Activated CD4-positive, alpha-beta T cell treated with anti-CD3 and anti-CD28 coated beads, Interleukin-2, amount 10 ng/mL, durations not matched to agents 24 days and 14 days (primary cell): Measurements from ENCODE around the gene RERE. TPM values are rescaled to one million over a fixed set of nuclear protein-coding genes. Genes with fewer than 3 reads are reported as not detected.
"Not testable (repeated sequence)": the region's sequence is repeated elsewhere in the genome, so short reads cannot be mapped to it uniquely, and the experiment has no call there.

Experiments
- DNase-seq: peaks from one replicate; pipeline ENCODE4 v3.0.0; 2022
- H3K27ac Mint-ChIP-seq: one replicate; pipeline ENCODE4 v1.8.0; 2022; ENCODE audit warnings: mild to moderate bottlenecking, mixed read lengths
- H3K27me3 Mint-ChIP-seq: one replicate; pipeline ENCODE4 v1.8.0; 2022; ENCODE audit warnings: mixed read lengths
- H3K36me3 Mint-ChIP-seq: one replicate; pipeline ENCODE4 v1.8.0; 2022; ENCODE audit warnings: low read depth, mild to moderate bottlenecking, mixed read lengths
- H3K4me1 Mint-ChIP-seq: one replicate; pipeline ENCODE4 v1.8.0; 2021; ENCODE audit warnings: mixed read lengths
- H3K4me3 Mint-ChIP-seq: one replicate; pipeline ENCODE4 v1.8.0; 2022; ENCODE audit warnings: mild to moderate bottlenecking, moderate library complexity, mixed read lengths
- H3K9me3 Mint-ChIP-seq: one replicate; pipeline ENCODE4 v1.8.0; 2021; ENCODE audit warnings: mixed read lengths
- intact Hi-C: fragments of 100-400 bp; cut with micrococcal nuclease; formaldehyde crosslinking; loops from one replicate; pipeline ENCODE4 v1.15.1; 2023
- total RNA-seq: library from RNA; stranded (reverse); gene quantifications from 2 replicates; pipeline ENCODE4 v1.2.3, GENCODE V29; 2022

RERE gene
- total RNA-seq, 1 donor from 2014 or later, result 85.6 TPM

DNA sequence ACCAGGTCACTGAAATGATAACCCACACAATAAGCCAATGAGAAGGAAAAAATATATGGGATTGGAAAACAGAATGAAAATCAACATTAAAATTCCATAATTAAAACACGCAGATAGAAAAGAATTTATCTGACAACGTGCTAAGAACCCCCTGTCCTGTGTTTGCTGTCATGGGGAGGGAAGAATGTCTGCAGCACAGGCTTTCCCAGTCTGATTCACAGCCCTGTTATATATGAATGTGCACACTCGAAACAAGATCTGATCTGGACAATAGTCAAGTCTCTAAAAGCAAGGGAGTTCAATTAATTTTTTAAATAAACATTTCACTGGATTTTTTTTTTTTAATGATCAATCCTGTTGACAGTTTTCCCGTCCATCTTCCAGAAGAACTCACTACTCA, 220.0 kb downstream of the RERE start:
- H3K9me3 Mint-ChIP-seq, result peaks cover 3% of the 10 kb centered on the region
- H3K4me3 Mint-ChIP-seq, result no peak overlapping the region
- intact Hi-C loops, result no loop called here
- H3K27ac Mint-ChIP-seq, result no peak overlapping the region
- peaks cover 24% of the 10 kb centered on the region for H3K4me1 Mint-ChIP-seq
- H3K27me3 Mint-ChIP-seq, result no peaks in the 10 kb centered on the region
- no peak for DNase-seq
- peaks cover 14% of the 10 kb centered on the region for H3K36me3 Mint-ChIP-seq

DNA sequence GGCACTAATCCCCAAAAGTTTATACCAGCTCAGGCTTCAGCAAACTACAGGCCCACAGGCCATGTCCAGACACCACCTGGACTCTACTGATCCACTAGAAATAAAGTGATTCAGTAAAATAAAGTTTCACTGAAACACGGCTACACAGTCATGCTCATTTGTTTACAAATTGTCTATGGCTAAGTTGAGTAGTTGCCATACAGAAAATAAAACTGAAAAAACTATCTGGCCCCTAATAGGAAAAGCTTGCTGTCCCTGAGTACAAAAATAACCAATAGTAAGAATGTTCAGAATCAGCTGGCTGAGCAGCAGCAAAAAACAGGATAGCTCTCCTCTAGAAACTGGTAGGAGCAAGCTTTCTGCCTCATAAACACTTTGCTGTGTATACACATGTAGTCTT, 221.5 kb downstream of the RERE start:
- H3K9me3 Mint-ChIP-seq, result peaks cover 3% of the 10 kb centered on the region
- H3K27ac Mint-ChIP-seq, result no peak overlapping the region
- H3K36me3 Mint-ChIP-seq, result peaks cover 15% of the 10 kb centered on the region
- H3K4me3 Mint-ChIP-seq, result no peak overlapping the region
- peaks cover 28% of the 10 kb centered on the region for H3K4me1 Mint-ChIP-seq
- H3K27me3 Mint-ChIP-seq, result no peaks in the 10 kb centered on the region
- intact Hi-C loops, result no loop called here
- DNase-seq, result no peak

DNA sequence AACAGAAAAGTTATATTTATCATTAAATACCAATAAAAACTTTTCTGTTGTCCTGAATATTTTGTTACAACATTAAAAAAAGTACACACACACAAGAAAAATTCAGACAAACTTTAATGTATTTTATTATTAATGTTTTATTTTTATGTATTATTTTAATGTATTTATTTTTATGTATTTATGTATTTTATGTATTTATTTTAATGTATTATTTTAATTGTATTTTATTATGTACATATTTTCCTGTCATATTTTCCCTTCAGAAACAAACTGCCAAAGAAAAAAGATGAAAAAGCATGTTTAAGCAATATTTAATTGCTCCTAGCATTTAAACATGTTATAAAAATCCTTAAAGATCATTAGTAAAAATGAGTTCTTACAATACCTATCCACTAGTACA, 222.1 kb downstream of the RERE start:
- peaks cover 32% of the 10 kb centered on the region for H3K4me1 Mint-ChIP-seq
- intact Hi-C loops, result no loop called here
- DNase-seq, result no peak
- H3K27me3 Mint-ChIP-seq, result no peaks in the 10 kb centered on the region
- no peak overlapping the region for H3K4me3 Mint-ChIP-seq
- H3K36me3 Mint-ChIP-seq, result peaks cover 16% of the 10 kb centered on the region
- H3K9me3 Mint-ChIP-seq, result peaks cover 3% of the 10 kb centered on the region
- H3K27ac Mint-ChIP-seq, result no peak overlapping the region

DNA sequence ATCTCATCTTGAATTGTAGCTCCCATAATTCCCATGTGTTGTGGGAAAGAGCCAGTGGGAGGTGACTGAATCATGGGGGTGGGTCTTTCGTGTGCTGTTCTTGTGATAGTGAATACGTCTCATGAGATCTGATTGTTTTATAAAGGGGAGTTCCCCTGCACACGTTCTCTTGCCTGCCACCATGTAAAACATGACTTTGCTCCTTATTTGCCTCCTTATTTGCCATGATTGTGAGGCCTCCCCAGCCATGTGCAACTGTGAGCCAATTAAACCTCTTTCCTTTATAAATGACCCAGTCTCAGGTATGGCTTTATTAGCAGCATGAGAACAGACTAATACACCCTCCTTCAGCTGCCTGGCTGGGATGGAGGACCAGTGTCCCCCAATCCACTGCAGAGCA, 224.1 kb downstream of the RERE start:
- H3K27ac Mint-ChIP-seq, intact Hi-C loops, H3K9me3 Mint-ChIP-seq, H3K4me3 Mint-ChIP-seq, H3K27me3 Mint-ChIP-seq, DNase-seq: not testable (repeated sequence)
- peaks cover 19% of the 10 kb centered on the region for H3K36me3 Mint-ChIP-seq
- H3K4me1 Mint-ChIP-seq, result peaks cover 31% of the 10 kb centered on the region

DNA sequence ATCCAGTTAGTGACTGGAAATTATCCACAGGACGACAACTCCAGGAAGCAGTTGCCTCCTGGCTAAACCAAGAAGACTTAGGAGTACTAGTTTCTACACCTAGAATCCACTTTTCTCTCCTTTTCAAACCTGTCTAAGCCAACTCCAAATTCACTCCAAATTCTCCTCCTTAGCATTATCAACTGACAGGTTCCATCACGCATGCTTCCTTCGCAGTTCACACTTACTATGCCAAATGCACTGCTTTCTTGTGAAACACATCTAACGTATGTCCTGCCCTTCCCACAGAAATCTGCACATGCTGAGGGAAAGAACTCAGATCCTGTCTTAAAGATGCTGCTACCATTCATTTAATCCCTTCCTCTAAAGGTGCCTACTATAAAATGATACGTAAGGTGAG, 225.9 kb downstream of the RERE start:
- no peak for DNase-seq
- H3K27me3 Mint-ChIP-seq, result no peaks in the 10 kb centered on the region
- H3K27ac Mint-ChIP-seq, result no peak overlapping the region
- no peak overlapping the region for H3K4me3 Mint-ChIP-seq
- H3K36me3 Mint-ChIP-seq, result peaks cover 18% of the 10 kb centered on the region
- intact Hi-C loops, result no loop called here
- H3K9me3 Mint-ChIP-seq, result peaks cover 3% of the 10 kb centered on the region
- peaks cover 37% of the 10 kb centered on the region for H3K4me1 Mint-ChIP-seq

DNA sequence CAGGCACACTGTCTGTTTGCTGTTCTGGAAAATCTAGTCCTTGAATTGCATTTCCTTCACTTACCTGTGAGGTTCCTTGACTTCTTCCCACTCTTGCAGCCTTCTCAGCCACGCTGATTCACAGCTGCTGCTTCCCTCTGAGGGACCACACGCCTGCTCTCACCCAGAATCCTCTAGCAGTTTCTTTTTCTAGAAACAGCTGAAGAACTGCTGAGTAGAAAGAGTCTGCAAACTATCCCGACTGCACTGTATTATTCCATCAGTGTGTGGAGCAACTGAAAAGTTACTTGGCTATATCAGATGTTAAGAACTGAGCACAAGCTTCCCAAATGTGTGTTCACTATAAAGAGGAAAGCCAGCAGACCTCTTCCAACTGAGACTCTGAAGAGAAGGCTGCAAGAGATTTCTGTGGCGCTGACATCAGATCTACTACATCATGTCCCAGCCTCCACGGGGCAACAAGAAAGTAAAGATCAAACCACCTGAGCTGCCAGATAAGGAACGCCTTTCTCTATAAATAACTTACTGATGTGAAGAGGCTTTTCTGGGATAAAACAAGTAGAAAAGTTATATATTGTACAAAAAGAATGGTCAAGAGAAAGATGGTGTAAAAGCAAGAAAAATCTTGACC, 226.6 kb downstream of the RERE start:
- Mint-ChIP-seq H3K27ac (peak overlapping the region; percentile 65), H3K4me3 (peak overlapping the region; percentile 23), H3K4me1 (peaks cover 33% of the 10 kb centered on the region), H3K27me3 (no peaks in the 10 kb centered on the region), H3K9me3 (peaks cover 3% of the 10 kb centered on the region), H3K36me3 (peaks cover 18% of the 10 kb centered on the region)
- peak; percentile 69 for DNase-seq
- intact Hi-C loops, result no loop called here

DNA sequence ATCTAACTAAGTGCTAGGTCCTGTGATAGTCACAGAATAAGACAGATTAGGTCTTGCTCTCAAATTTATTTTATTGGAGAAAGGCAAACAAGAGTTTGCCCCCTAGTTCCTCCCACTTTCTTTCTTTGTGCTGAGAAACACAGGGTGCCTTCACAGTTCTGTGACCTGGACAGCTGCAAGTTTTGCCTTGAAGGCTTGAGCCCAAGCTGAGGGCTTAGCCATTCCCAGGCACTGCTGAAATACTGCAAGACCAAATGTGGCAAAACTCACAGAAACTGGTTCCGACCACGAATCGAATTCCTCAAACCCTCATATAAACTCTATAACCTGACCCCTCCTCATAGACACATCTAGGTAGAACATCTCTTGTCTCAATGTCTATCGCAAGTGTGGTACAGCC, 227.9 kb downstream of the RERE start:
- Mint-ChIP-seq H3K4me1 (peaks cover 33% of the 10 kb centered on the region), H3K27me3 (no peaks in the 10 kb centered on the region), H3K9me3 (peaks cover 3% of the 10 kb centered on the region), H3K27ac (no peak overlapping the region), H3K36me3 (peaks cover 18% of the 10 kb centered on the region), H3K4me3 (no peak overlapping the region)
- DNase-seq, result no peak
- intact Hi-C loops, result no loop called here

DNA sequence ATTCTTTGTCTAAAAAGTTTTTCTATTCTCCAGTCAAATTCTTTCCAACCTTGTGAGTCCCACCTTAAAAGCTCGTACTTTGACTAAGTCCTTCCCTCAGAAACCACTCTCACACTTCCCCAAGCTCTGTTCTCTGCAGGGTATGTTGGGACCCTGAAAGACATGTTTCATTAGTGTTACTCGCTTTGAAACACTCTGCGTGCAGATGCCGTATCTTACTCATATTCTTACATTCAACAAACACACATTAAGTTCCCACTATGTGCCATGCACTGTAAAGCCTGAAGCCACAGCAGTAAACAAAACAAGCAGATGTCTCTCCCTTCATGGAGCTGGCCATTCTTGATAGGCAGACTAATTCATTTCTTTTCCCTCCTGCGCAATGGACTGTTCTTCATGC, 229.7 kb downstream of the RERE start:
- intact Hi-C loops, result no loop called here
- Mint-ChIP-seq H3K27me3 (no peaks in the 10 kb centered on the region), H3K9me3 (no peaks in the 10 kb centered on the region), H3K36me3 (peaks cover 10% of the 10 kb centered on the region), H3K4me1 (peaks cover 35% of the 10 kb centered on the region), H3K4me3 (no peak overlapping the region), H3K27ac (peak overlapping the region; percentile 15)
- no peak for DNase-seq

DNA sequence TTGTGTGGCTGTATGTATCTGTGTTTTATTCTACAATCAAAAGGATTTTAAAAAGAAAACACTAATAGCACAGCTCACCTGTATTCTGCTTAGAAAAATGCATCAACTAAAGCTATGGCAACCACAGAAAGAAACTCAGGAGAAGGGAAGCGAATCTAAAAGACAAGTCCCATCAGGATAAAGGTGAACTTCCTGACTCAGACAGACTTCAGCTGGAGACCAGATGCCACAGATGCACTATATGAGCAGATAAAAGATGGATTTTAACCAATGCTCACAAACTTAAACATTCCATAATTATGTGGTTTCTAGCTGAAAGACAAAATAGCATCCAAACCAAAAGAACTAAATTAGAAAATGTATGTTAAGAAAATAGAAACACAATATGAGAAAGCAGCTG, 231.0 kb downstream of the RERE start:
- Mint-ChIP-seq H3K36me3 (peaks cover 9% of the 10 kb centered on the region), H3K27me3 (no peaks in the 10 kb centered on the region), H3K9me3 (no peaks in the 10 kb centered on the region), H3K27ac (no peak overlapping the region), H3K4me1 (peaks cover 27% of the 10 kb centered on the region), H3K4me3 (no peak overlapping the region)
- DNase-seq, result no peak
- intact Hi-C loops, result no loop called here

DNA sequence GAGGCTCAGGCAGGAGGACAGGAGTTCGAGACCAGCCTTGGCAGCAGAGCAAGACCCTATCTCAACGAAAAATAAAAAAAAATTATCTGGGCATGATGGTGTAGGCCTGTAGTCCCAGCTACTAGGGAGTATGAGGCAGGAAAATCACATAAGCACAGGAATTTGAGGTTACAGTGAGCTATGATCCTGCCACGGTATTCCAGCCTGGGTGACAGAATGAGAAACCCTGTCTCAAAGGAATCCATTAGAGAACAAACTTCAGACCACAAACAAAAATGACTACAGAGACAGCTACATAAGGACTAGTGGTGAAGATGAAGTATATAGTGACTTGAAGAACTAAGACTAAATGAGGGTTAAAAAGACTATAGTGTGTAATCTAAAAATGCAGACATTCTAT, 233.1 kb downstream of the RERE start:
- Mint-ChIP-seq H3K27ac (no peak overlapping the region), H3K4me3 (no peak overlapping the region), H3K9me3 (no peaks in the 10 kb centered on the region), H3K27me3 (no peaks in the 10 kb centered on the region), H3K4me1 (peaks cover 16% of the 10 kb centered on the region), H3K36me3 (peaks cover 4% of the 10 kb centered on the region)
- DNase-seq, result no peak
- intact Hi-C loops, result no loop called here

DNA sequence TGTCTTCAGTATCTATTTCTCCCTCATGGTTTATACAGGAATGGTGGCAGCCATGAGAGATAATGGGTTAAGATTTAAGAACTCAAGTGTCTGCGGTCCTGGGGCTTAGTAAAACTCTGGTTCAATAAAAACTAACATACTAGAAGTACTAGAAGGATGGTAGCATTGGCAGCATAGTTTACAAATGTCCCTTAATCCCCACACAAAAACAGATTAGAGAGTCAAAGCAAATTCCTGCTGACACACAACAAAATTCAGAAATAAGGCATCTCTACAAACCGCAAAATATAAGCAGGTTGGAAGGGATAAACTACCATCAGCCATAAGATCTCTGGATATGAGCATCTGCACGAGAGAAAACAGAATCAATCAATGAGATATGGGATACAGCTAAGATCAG, 234.4 kb downstream of the RERE start:
- peaks cover 6% of the 10 kb centered on the region for H3K36me3 Mint-ChIP-seq
- no peaks in the 10 kb centered on the region for H3K9me3 Mint-ChIP-seq
- H3K27me3 Mint-ChIP-seq, result no peaks in the 10 kb centered on the region
- intact Hi-C loops, result no loop called here
- no peak overlapping the region for H3K27ac Mint-ChIP-seq
- no peak overlapping the region for H3K4me3 Mint-ChIP-seq
- H3K4me1 Mint-ChIP-seq, result peaks cover 16% of the 10 kb centered on the region
- DNase-seq, result no peak

DNA sequence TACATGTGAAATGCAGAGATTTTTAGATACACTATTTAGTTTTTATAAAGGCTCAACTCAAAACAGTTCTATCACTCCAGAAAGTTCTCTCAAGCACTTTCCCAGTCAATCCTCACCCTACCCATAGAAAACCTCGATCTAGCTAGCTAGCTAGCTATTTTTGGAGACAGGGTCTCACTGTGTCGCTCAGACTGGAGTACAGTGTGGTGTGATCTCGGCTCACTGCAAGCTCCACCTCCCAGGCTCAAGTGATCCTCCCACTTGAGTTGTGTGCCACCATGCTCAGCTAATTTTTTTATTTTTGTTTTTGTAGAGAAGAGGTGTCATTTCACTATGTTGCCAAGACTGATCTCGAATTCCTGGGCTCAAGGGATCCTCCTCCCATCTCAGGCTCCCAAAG, 236.9 kb downstream of the RERE start:
- Mint-ChIP-seq H3K27ac (no peak overlapping the region), H3K36me3 (peaks cover 16% of the 10 kb centered on the region), H3K4me3 (no peak overlapping the region), H3K27me3 (no peaks in the 10 kb centered on the region), H3K9me3 (no peaks in the 10 kb centered on the region), H3K4me1 (peaks cover 2% of the 10 kb centered on the region)
- intact Hi-C loops, result no loop called here
- no peak for DNase-seq

DNA sequence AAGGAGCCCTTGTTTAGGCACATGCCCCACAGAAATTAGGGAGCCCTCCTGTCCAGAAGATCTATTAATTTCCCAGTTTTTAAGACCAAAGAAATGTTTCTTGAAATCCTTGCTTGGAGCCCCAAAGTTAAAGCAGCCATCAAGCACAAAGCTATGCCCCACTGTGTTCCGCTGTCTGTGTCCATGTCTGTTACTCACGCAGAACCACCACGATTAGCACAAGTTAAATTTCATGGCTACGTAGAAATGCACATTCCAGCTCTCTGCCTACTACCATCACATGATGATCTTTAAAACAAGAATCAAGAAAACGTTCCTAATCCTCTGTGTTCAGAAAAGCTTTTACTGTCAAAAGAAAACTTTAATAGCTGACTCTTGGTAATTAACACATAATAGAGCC, 238.5 kb downstream of the RERE start:
- Mint-ChIP-seq H3K36me3 (peaks cover 16% of the 10 kb centered on the region), H3K4me1 (peaks cover 2% of the 10 kb centered on the region), H3K9me3 (no peaks in the 10 kb centered on the region), H3K27me3 (no peaks in the 10 kb centered on the region), H3K4me3 (no peak overlapping the region), H3K27ac (no peak overlapping the region)
- DNase-seq, result no peak
- intact Hi-C loops, result no loop called here

DNA sequence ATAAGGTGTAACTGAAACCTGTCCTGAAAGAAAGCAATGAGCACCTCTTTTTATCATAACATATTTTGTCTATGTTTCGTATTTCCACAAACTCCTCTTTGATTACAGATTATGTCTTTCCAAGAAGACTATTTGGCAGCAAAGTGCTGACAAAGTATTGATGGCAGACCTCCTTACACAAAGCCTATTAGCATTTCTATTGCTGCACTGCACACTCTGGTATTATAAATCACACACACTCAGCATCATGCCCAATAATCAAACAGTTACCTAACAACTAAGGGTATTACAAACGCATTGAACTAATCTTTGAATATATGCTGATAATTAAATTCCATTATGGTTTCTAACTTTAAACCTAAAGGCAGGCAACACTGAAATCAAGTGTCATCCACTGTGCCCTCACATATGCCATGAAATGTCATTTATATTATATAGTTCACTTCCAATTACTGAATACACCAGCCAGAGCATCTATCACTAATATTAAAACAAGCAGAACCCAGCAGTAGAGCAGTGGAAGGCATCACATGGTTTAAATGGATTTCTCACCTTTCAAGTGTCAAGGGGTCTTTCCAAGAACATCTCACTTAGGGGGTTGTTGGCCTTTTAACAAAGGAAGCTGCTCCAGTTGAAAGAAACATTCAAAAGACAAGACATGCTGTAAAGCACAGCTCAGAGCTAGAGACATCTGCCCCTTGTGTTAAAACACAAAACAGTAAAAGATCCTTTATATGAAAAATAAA, 239.1 kb downstream of the RERE start:
- H3K4me3 Mint-ChIP-seq, result no peak overlapping the region
- H3K27ac Mint-ChIP-seq, result no peak overlapping the region

DNA sequence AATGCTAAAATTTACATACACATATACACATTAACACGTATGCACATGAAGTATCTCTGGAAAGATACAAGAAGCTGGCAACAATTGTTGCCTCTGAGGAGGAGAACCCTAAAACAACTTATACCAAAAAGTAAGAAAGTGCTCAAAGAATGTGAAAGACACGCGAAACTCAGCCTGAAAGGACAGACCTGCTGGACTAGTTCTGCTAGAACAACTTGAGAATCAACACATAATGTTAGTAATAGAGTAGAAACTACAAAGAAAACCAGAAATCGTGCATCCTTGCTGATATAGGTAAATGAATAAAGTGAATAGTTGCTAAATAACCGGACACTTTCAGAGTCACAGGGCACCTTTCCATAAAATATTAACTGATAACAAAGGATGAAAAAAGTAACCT, 242.5 kb downstream of the RERE start:
- Mint-ChIP-seq H3K9me3 (no peaks in the 10 kb centered on the region), H3K27me3 (no peaks in the 10 kb centered on the region), H3K27ac (no peak overlapping the region), H3K4me1 (peaks cover 3% of the 10 kb centered on the region), H3K4me3 (no peak overlapping the region), H3K36me3 (peaks cover 13% of the 10 kb centered on the region)
- DNase-seq, result no peak
- intact Hi-C loops, result no loop called here

More for the DNA sequence above, 239.1 kb downstream of the RERE start:
- intact Hi-C loops, result no loop called here
- no peak for DNase-seq
- peaks cover 16% of the 10 kb centered on the region for H3K36me3 Mint-ChIP-seq
- no peaks in the 10 kb centered on the region for H3K27me3 Mint-ChIP-seq
- H3K4me1 Mint-ChIP-seq, result peaks cover 2% of the 10 kb centered on the region
- H3K9me3 Mint-ChIP-seq, result no peaks in the 10 kb centered on the region
